SK-N-SH treated with all-trans-retinoic acid at 6 μM for 48 hours (cell line): Measurements from ENCODE around the gene PLEKHF1.

Source experiments
- ISL1 ChIP-seq: fragments of 250-450 bp; sonication (Bioruptor Pico); IDR thresholded peaks from 2 replicates; pipeline ENCODE4 v2.1.2; 2022; ENCODE audit warnings: mild to moderate bottlenecking, moderate library complexity
- RARB ChIP-seq: fragments of 250-450 bp; sonication (Bioruptor Pico); IDR thresholded peaks from 2 replicates; pipeline ENCODE4 v1.8.0; 2021; ENCODE audit warnings: mild to moderate bottlenecking, moderate library complexity
- ZFP3 ChIP-seq: fragments of 250-450 bp; sonication (Bioruptor Pico); IDR thresholded peaks from 2 replicates; pipeline ENCODE4 v1.5.0; 2020; ENCODE audit warnings: mild to moderate bottlenecking, moderate library complexity
- ZNF8 ChIP-seq: fragments of 450-650 bp; formaldehyde crosslinking; IDR thresholded peaks from 2 replicates; pipeline ENCODE4 v1.5.0; 2020; ENCODE audit warnings: mild to moderate bottlenecking, moderate library complexity
- TF ChIP-seq, protein P1 (sequence below): fragments of 250-450 bp; sonication (Bioruptor Pico); IDR thresholded peaks from 2 replicates; pipeline ENCODE4 v1.8.0; 2020; ENCODE audit warnings: mild to moderate bottlenecking, moderate library complexity, borderline replicate concordance
- TF ChIP-seq, protein P2 (sequence below): fragments of 250-450 bp; sonication (Bioruptor Pico); IDR thresholded peaks from 2 replicates; pipeline ENCODE4 v1.5.1; 2020; ENCODE audit warnings: low read depth, mild to moderate bottlenecking, moderate library complexity
- TF ChIP-seq, protein P3 (sequence below): fragments of 250-450 bp; sonication (Bioruptor Pico); IDR thresholded peaks from 2 replicates; pipeline ENCODE4 v1.8.0; 2021; ENCODE audit warnings: low read depth, mild to moderate bottlenecking, moderate library complexity, borderline replicate concordance

DNA sequence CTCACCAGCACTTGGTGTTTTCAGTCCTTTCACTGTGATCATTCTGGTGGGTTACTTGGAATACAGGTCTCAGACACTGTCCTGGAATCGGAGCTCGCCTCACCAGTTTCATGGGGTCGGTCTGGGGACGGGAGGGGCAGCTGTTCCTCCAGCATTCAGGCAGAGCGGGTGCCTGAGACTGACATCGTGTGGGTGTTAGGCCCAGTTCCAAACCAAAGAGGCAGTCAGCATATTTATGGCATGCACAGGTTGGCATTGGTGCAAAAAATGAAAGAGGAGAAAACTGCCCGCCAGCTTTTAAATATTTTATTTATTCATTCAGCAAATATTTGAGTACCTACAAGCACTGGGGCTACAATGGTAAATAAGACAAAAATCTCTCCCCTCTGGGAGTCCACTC, 20.1 kb downstream of the PLEKHF1 start:
- TF ChIP-seq RARB (CRISPR knock-in tag), result no peak
- TF ChIP-seq ISL1 (CRISPR knock-in tag), result no peak
- no peak for TF ChIP-seq ZNF8 (CRISPR knock-in tag)
- no peak for TF ChIP-seq ZFP3 (CRISPR knock-in tag)
- TF ChIP-seq, protein P1, sequence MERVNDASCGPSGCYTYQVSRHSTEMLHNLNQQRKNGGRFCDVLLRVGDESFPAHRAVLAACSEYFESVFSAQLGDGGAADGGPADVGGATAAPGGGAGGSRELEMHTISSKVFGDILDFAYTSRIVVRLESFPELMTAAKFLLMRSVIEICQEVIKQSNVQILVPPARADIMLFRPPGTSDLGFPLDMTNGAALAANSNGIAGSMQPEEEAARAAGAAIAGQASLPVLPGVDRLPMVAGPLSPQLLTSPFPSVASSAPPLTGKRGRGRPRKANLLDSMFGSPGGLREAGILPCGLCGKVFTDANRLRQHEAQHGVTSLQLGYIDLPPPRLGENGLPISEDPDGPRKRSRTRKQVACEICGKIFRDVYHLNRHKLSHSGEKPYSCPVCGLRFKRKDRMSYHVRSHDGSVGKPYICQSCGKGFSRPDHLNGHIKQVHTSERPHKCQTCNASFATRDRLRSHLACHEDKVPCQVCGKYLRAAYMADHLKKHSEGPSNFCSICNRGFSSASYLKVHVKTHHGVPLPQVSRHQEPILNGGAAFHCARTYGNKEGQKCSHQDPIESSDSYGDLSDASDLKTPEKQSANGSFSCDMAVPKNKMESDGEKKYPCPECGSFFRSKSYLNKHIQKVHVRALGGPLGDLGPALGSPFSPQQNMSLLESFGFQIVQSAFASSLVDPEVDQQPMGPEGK (CRISPR knock-in tag), result no peak
- TF ChIP-seq, protein P2, sequence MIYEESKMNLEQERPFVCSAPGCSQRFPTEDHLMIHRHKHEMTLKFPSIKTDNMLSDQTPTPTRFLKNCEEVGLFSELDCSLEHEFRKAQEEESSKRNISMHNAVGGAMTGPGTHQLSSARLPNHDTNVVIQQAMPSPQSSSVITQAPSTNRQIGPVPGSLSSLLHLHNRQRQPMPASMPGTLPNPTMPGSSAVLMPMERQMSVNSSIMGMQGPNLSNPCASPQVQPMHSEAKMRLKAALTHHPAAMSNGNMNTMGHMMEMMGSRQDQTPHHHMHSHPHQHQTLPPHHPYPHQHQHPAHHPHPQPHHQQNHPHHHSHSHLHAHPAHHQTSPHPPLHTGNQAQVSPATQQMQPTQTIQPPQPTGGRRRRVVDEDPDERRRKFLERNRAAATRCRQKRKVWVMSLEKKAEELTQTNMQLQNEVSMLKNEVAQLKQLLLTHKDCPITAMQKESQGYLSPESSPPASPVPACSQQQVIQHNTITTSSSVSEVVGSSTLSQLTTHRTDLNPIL (CRISPR knock-in tag), result no peak
- TF ChIP-seq, protein P3, sequence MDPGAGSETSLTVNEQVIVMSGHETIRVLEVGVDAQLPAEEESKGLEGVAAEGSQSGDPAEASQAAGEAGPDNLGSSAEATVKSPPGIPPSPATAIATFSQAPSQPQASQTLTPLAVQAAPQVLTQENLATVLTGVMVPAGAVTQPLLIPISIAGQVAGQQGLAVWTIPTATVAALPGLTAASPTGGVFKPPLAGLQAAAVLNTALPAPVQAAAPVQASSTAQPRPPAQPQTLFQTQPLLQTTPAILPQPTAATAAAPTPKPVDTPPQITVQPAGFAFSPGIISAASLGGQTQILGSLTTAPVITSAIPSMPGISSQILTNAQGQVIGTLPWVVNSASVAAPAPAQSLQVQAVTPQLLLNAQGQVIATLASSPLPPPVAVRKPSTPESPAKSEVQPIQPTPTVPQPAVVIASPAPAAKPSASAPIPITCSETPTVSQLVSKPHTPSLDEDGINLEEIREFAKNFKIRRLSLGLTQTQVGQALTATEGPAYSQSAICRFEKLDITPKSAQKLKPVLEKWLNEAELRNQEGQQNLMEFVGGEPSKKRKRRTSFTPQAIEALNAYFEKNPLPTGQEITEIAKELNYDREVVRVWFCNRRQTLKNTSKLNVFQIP (CRISPR knock-in tag), result no peak
